Neural progenitor cell (in vitro differentiated cells): ENCODE data around the gene COL23A1. TPM values are rescaled to one million over a fixed set of nuclear protein-coding genes. Genes with fewer than 3 reads are reported as not detected.

Source experiments
- DNase-seq: peaks from one replicate; pipeline ENCODE4 v3.0.0-alpha.2; 2016; ENCODE audit warnings: low spot score
- H2AFZ ChIP-seq: fragments of 200-600 bp; sonication (generic); replicated peaks from 2 replicates; pipeline ENCODE4 v1.6.1; 2016; ENCODE audit warnings: antibody characterized with exemption
- H3F3A ChIP-seq: fragments of 200-600 bp; sonication (generic); 2 replicates; pipeline ENCODE4 v1.6.1; 2016; ENCODE audit warnings: antibody characterized with exemption, low read depth
- H3K27ac ChIP-seq: fragments of 200-600 bp; sonication (generic); 2 replicates; pipeline ENCODE4 v1.5.1; 2016; ENCODE audit warnings: mild to moderate bottlenecking
- H3K27me3 ChIP-seq: fragments of 200-600 bp; sonication (generic); 2 replicates; pipeline ENCODE4 v1.6.1; 2016; ENCODE audit warnings: mild to moderate bottlenecking, moderate library complexity
- H3K36me3 ChIP-seq: fragments of 200-600 bp; sonication (generic); 2 replicates; pipeline ENCODE4 v1.5.1; 2016
- H3K4me1 ChIP-seq: fragments of 200-600 bp; sonication (generic); 2 replicates; pipeline ENCODE4 v1.6.1; 2016; ENCODE audit warnings: mixed run types
- H3K4me2 ChIP-seq: fragments of 200-600 bp; sonication (generic); 2 replicates; pipeline ENCODE4 v1.6.1; 2016
- H3K4me3 ChIP-seq: fragments of 200-600 bp; sonication (generic); 2 replicates; pipeline ENCODE4 v1.5.1; 2016
- H3K79me2 ChIP-seq: fragments of 200-600 bp; sonication (generic); 2 replicates; pipeline ENCODE4 v1.6.1; 2016; ENCODE audit warnings: low read depth
- H3K9ac ChIP-seq: fragments of 200-600 bp; sonication (generic); 2 replicates; pipeline ENCODE4 v1.6.1; 2016
- H3K9me3 ChIP-seq: fragments of 200-600 bp; sonication (generic); 2 replicates; pipeline ENCODE4 v1.5.1; 2016; ENCODE audit warnings: low read depth
- H4K20me1 ChIP-seq: fragments of 200-600 bp; sonication (generic); 2 replicates; pipeline ENCODE4 v1.6.1; 2016; ENCODE audit warnings: low read depth
- H3K27ac Mint-ChIP-seq: 3 replicates; pipeline ENCODE4 v1.8.0; 2021; ENCODE audit warnings: mixed read lengths
- H3K27me3 Mint-ChIP-seq: 2 replicates; pipeline ENCODE4 v1.8.0; 2022; ENCODE audit warnings: low read depth, mild to moderate bottlenecking, inconsistent platforms, moderate library complexity, mixed read lengths; ENCODE audit not compliant: insufficient read depth
- H3K36me3 Mint-ChIP-seq: 3 replicates; pipeline ENCODE4 v1.8.0; 2021; ENCODE audit warnings: mixed read lengths
- H3K4me1 Mint-ChIP-seq: 3 replicates; pipeline ENCODE4 v1.8.0; 2021; ENCODE audit warnings: mixed read lengths
- H3K4me3 Mint-ChIP-seq: 3 replicates; pipeline ENCODE4 v1.8.0; 2021; ENCODE audit warnings: mild to moderate bottlenecking, moderate library complexity, mixed read lengths
- H3K9me3 Mint-ChIP-seq: 3 replicates; pipeline ENCODE4 v1.8.0; 2020; ENCODE audit warnings: mixed read lengths
- CTCF ChIP-seq: fragments of 200-600 bp; sonication (generic); IDR thresholded peaks from 2 replicates; pipeline ENCODE4 v1.5.1; 2017; ENCODE audit warnings: antibody characterized with exemption, mild to moderate bottlenecking
- EZH2 ChIP-seq: fragments of 200-600 bp; sonication (generic); IDR thresholded peaks from 2 replicates; pipeline ENCODE4 v1.6.1; 2017; ENCODE audit warnings: antibody characterized with exemption, mild to moderate bottlenecking, moderate library complexity
- EZH2phosphoT487 ChIP-seq: fragments of 200-600 bp; sonication (generic); IDR thresholded peaks from 2 replicates; pipeline ENCODE4 v1.6.1; 2017; ENCODE audit warnings: antibody characterized with exemption
- total RNA-seq: library from RNA; depleted of rRNA; stranded (reverse); fragments of >200 nt; gene quantifications from 2 replicates; pipeline ENCODE4 v1.2.3, GENCODE V29; 2015; ENCODE audit warnings: low replicate concordance

The COL23A1 gene
- total RNA-seq, 1 donor from 2014 or later, result not detected

DNA sequence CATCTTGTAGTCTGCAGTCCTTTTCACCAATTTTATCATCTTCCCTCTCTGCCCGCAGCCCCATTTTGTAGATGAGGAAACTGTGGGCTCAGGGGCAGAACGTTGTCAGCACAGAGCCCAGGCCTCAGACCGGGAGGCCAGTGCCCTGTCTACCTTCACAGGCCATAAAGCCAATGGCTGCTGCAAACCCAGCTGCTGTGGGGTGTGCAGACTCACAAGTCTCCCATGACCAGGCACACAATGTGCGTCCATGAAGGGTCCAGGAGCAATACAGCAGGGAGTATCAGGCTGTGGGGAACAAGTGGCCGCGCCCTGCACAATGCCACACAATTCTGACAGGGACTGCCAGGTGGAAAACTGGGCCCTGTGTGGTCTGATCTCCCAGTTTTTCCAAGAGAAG, 71.0 kb downstream of the COL23A1 start:
- Histone ChIP-seq H3K36me3 (no peaks in the 10 kb centered on the region), H2AFZ (no peak overlapping the region), H4K20me1 (no peaks in the 10 kb centered on the region), H3K4me2 (no peak overlapping the region), H3K79me2 (no peaks in the 10 kb centered on the region), H3K27ac (no peak overlapping the region), H3K9me3 (no peaks in the 10 kb centered on the region), H3K9ac (no peak overlapping the region), H3K4me3 (no peak overlapping the region), H3F3A (no peaks in the 10 kb centered on the region), H3K4me1 (no peaks in the 10 kb centered on the region), H3K27me3 (no peaks in the 10 kb centered on the region)
- H3K27me3 Mint-ChIP-seq, result peaks cover 11% of the 10 kb centered on the region
- no peak overlapping the region for H3K27ac Mint-ChIP-seq
- H3K4me1 Mint-ChIP-seq, result peaks cover 6% of the 10 kb centered on the region
- no peak overlapping the region for H3K4me3 Mint-ChIP-seq
- no peak for TF ChIP-seq EZH2phosphoT487
- TF ChIP-seq EZH2, result no peak
- TF ChIP-seq CTCF, result no peak
- DNase-seq, result no peak
- H3K36me3 Mint-ChIP-seq, result peaks cover 10% of the 10 kb centered on the region
- H3K9me3 Mint-ChIP-seq, result peaks cover 46% of the 10 kb centered on the region

GRCh38 chr5:178516504-178517235, 73.5 kb downstream of the COL23A1 start:
- Histone ChIP-seq H2AFZ (no peak overlapping the region), H3F3A (no peaks in the 10 kb centered on the region), H4K20me1 (no peaks in the 10 kb centered on the region), H3K27ac (no peak overlapping the region), H3K4me1 (no peaks in the 10 kb centered on the region), H3K36me3 (no peaks in the 10 kb centered on the region), H3K27me3 (no peaks in the 10 kb centered on the region), H3K79me2 (no peaks in the 10 kb centered on the region), H3K9me3 (no peaks in the 10 kb centered on the region), H3K4me2 (no peak overlapping the region), H3K9ac (no peak overlapping the region), H3K4me3 (no peak overlapping the region)
- Mint-ChIP-seq H3K4me1 (peaks cover 15% of the 10 kb centered on the region), H3K4me3 (no peak overlapping the region), H3K36me3 (peaks cover 9% of the 10 kb centered on the region), H3K9me3 (peaks cover 43% of the 10 kb centered on the region), H3K27ac (peak overlapping the region; percentile 70), H3K27me3 (peaks cover 5% of the 10 kb centered on the region)
- DNase-seq, result no peak
- no peak for TF ChIP-seq EZH2phosphoT487
- TF ChIP-seq EZH2, result no peak
- TF ChIP-seq CTCF, result no peak

DNA sequence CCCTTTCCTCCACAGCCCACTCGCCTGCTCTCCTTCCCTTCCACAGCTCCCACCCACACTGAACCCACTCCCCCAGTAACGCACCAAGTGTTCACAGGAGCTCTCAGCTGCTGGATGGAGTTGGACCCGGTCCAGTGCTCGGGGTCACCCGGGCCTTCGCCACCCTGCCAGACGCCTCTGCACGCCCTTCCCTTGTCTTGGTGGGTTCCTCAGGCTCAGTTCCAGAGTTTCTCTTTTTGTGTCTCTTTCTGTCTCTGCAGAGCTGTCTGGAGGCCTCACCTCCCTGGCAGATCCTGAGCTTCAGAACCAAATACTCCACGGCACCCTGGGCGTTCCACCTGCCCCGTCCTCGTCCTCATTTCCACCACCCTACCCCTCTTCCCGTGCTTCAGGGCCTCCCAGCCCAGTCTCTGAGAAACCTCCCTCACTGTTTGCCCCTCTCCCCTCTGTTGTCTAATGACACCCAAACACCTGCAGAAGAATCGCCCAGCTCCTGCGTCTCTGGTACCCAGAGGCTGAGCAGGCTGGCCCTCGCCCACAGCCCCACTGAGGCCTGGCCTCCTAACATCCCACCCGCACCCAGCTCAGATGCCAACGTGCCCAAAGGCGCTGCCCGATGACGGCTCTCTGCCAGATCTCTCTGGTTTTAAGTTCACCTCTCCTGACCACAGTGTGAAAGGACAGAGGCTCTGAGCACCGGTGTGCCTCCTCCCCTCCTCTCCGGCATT, 74.3 kb downstream of the COL23A1 start:
- DNase-seq, result no peak
- Mint-ChIP-seq H3K4me1 (peaks cover 23% of the 10 kb centered on the region), H3K9me3 (peaks cover 41% of the 10 kb centered on the region), H3K27ac (peak overlapping the region; percentile 70), H3K4me3 (no peak overlapping the region), H3K27me3 (peaks cover 5% of the 10 kb centered on the region), H3K36me3 (peaks cover 9% of the 10 kb centered on the region)
- Histone ChIP-seq H4K20me1 (no peaks in the 10 kb centered on the region), H3K27me3 (no peaks in the 10 kb centered on the region), H3F3A (no peaks in the 10 kb centered on the region), H2AFZ (no peak overlapping the region), H3K36me3 (no peaks in the 10 kb centered on the region), H3K4me3 (no peak overlapping the region), H3K27ac (no peak overlapping the region), H3K4me1 (no peaks in the 10 kb centered on the region), H3K9me3 (no peaks in the 10 kb centered on the region), H3K4me2 (no peak overlapping the region), H3K9ac (no peak overlapping the region), H3K79me2 (no peaks in the 10 kb centered on the region)
- no peak for TF ChIP-seq CTCF
- TF ChIP-seq EZH2, result no peak
- TF ChIP-seq EZH2phosphoT487, result no peak
